Colonic mucosa (tissue), 4 donors: ENCODE data around the gene RNASEH2C. TPM values are rescaled to one million over a fixed set of nuclear protein-coding genes. Genes with fewer than 3 reads are reported as not detected.
A peak's percentile ranks its signal among the peaks of the same experiment; 100 is the strongest.

Experiments used
- DNase-seq: peaks from one replicate; pipeline ENCODE4 v3.0.0-alpha.2; 2020
- H3K27ac ChIP-seq: fragments of 200-600 bp; one replicate; pipeline ENCODE4 v1.8.0; 2021
- H3K27me3 ChIP-seq: fragments of 200-600 bp; one replicate; pipeline ENCODE4 v1.8.0; 2021
- H3K36me3 ChIP-seq: fragments of 200-600 bp; one replicate; pipeline ENCODE4 v1.8.0; 2021
- H3K4me1 ChIP-seq: fragments of 200-600 bp; one replicate; pipeline ENCODE4 v1.8.0; 2021; ENCODE audit warnings: mild to moderate bottlenecking
- H3K4me3 ChIP-seq: fragments of 200-600 bp; one replicate; pipeline ENCODE4 v1.8.0; 2021
- H3K9ac ChIP-seq, 2 donors: one replicate each; pipeline ENCODE4 v1.7.0; 2013; ENCODE audit warnings: control low read depth in 2 of 2, low read depth in 2 of 2, low read length in 2 of 2
- H3K9me3 ChIP-seq: fragments of 200-600 bp; one replicate; pipeline ENCODE4 v1.8.0; 2021
- CTCF ChIP-seq: fragments of 200-600 bp; IDR thresholded peaks from one replicate; pipeline ENCODE4 v1.8.0; 2022; ENCODE audit warnings: antibody characterized with exemption, mild to moderate bottlenecking
- intact Hi-C: fragments of 100-400 bp; cut with DNase I; formaldehyde crosslinking; loops from one replicate; pipeline ENCODE4 v1.14.1; 2022
- total RNA-seq, 2 donors: library from RNA; stranded (reverse); fragmentation: NEBNext Ultra II Directional in 1 of 2; extraction: Animal tissue kit (Norgen Biotek cat#: 25700) in 1 of 2; gene quantifications; one replicate each; pipeline ENCODE4 v1.2.1, GENCODE V29; 2021
- donor health status: healthy.
- donor health status: DM: no; HTN: no; CAD: no.
- donor health status: DM: no; HTN: no; CAD: no.

Gene RNASEH2C
- total RNA-seq, 2 donors from 2014 or later: 26.1 to 58.1 TPM

- TF ChIP-seq CTCF: no peak
- peaks cover 17% of the 10 kb centered on the region for H3K36me3 ChIP-seq
- H3K27me3 ChIP-seq: no peaks in the 10 kb centered on the region
- peaks cover 7% of the 10 kb centered on the region for H3K4me1 ChIP-seq
- intact Hi-C loops: no loop called here
- H3K9ac ChIP-seq: peak overlapping the region; percentile 51 to 84
- no peak for DNase-seq
- no peaks in the 10 kb centered on the region for H3K9me3 ChIP-seq
- peak overlapping the region; percentile 97 for H3K27ac ChIP-seq
- peak overlapping the region; percentile 63 for H3K4me3 ChIP-seq
Measured at GRCh38 chr11:65712633-65713076, 7.9 kb downstream of the RNASEH2C start.

GRCh38 chr11:65711785-65712632 is 8.6 kb downstream of the RNASEH2C start, which contains the start of gene KAT5:
TSS of gene KAT5 (plus strand) at chr11:65712252. CDS start at chr11:65712268, 16 bp downstream.
- H3K9ac ChIP-seq: peak within 1 kb of the TSS; percentile 84 to 88
- peak; percentile 99 for DNase-seq
- peak within 1 kb of the TSS; percentile 63 for H3K4me3 ChIP-seq
- TF ChIP-seq CTCF: peak; percentile 98
- H3K27ac ChIP-seq: peak within 1 kb of the TSS; percentile 97
- H3K36me3 ChIP-seq: peaks cover 17% of the 10 kb centered on the region
- peaks cover 7% of the 10 kb centered on the region for H3K4me1 ChIP-seq
- no peaks in the 10 kb centered on the region for H3K27me3 ChIP-seq
- H3K9me3 ChIP-seq: no peaks in the 10 kb centered on the region
- intact Hi-C loops: loop anchor here (2.0 kb wide), 1 partner anchor 107 kb away; no protein-coding TSS in a partner anchor

GRCh38 chr11:65710421-65710820 is 10.2 kb downstream of the RNASEH2C start:
- peaks cover 17% of the 10 kb centered on the region for H3K36me3 ChIP-seq
- no peak for TF ChIP-seq CTCF
- DNase-seq: no peak
- no peaks in the 10 kb centered on the region for H3K27me3 ChIP-seq
- no peak overlapping the region for H3K9ac ChIP-seq
- no peaks in the 10 kb centered on the region for H3K9me3 ChIP-seq
- peaks cover 7% of the 10 kb centered on the region for H3K4me1 ChIP-seq
- no peak overlapping the region for H3K4me3 ChIP-seq
- intact Hi-C loops: loop anchor here (2.0 kb wide), 1 partner anchor 108 kb away; no protein-coding TSS in a partner anchor
- no peak overlapping the region for H3K27ac ChIP-seq

- no peak for DNase-seq
Measured at GRCh38 chr11:65709661-65710060, 10.9 kb downstream of the RNASEH2C start.

More at GRCh38 chr11:65709661-65710060, 10.9 kb downstream of the RNASEH2C start:
- Histone ChIP-seq H3K4me3 (no peak overlapping the region), H3K9me3 (no peaks in the 10 kb centered on the region), H3K4me1 (peaks cover 7% of the 10 kb centered on the region), H3K27ac (no peak overlapping the region), H3K27me3 (no peaks in the 10 kb centered on the region), H3K36me3 (peaks cover 12% of the 10 kb centered on the region), H3K9ac (no peak overlapping the region)
- TF ChIP-seq CTCF: no peak
- intact Hi-C loops: loop anchor here (2.0 to 10.0 kb wide), 2 partner anchors 85 to 109 kb away; no protein-coding TSS in a partner anchor
